Measurements from ENCODE around the gene CDC20. TPM values are rescaled to one million over a fixed set of nuclear protein-coding genes. Genes with fewer than 3 reads are reported as not detected.

Gene CDC20
- total and polyA plus RNA-seq, 2 of the 8 experiments (the other 6 are each of a cell fraction or from before 2014, with no cell fraction given): 214 to 221 TPM

DNA sequence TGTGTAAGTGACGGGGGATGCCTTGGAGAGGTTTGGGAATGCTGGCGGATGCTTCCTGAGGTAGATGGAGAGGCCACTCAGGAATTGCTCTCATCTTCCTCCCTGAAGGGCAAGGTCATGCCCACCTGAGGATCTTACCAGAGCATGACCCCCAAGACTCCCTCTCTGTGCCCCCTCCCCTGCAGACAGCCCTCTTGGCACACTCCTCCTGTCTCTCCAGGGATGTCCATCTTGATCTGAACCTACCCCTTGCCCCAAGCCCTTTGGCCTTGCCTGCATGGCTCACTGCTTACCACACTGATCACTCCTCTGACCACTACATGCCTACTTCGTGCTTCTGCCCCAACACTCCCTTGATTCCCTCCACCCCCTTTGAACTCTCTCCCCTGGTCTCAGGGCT, 39.0 kb upstream of the CDC20 start:
- Histone ChIP-seq H2BK15ac (ENCODE audit: low read length) (no peak overlapping the region), H2BK5ac (ENCODE audit: low read depth, low read length) (no peak overlapping the region), H2BK120ac (replicated peaks; ENCODE audit: low read depth, low read length) (no peak overlapping the region), H3K14ac (ENCODE audit: insufficient read length) (no peak overlapping the region), H3K27ac (ENCODE audit: low read depth, low read length) (no peak overlapping the region), H2AFZ (ENCODE audit: low read length) (no peak overlapping the region), H3K4me3 (ENCODE audit: extremely low read depth in 1 of 4, insufficient read depth in 2 of 4, low read depth in 3 of 4, low read length in 4 of 4) (no peak overlapping the region), H4K8ac (ENCODE audit: extremely low read depth, insufficient read depth, low read length) (no peak overlapping the region), H3K79me1 (ENCODE audit: low read depth, low read length) (no peaks in the 10 kb centered on the region), H4K20me1 (replicated peaks in 1 of 2; ENCODE audit: control insufficient read depth in 1 of 2, insufficient read depth in 2 of 2, low read length in 2 of 2) (no peaks in the 10 kb centered on the region), H3K36me3 (ENCODE audit: control insufficient read depth in 2 of 4, insufficient read depth in 4 of 4, low read length in 3 of 4) (no peaks in the 10 kb centered on the region), H2AK5ac (ENCODE audit: low read depth, low read length) (no peak overlapping the region), H3K9ac (replicated peaks in 1 of 4; ENCODE audit: extremely low read depth in 1 of 4, low read depth in 3 of 4, low read length in 3 of 4) (no peak overlapping the region), H3K27me3 (replicated peaks in 1 of 4; ENCODE audit: control insufficient read depth in 3 of 4, extremely low read depth in 1 of 4, insufficient read depth in 3 of 4, low read length in 3 of 4) (no peaks in the 10 kb centered on the region; a peak in 1 of 7 replicates), H3K4me1 (replicated peaks in 1 of 4; ENCODE audit: control insufficient read depth in 3 of 4, insufficient read depth in 4 of 4, low read length in 3 of 4) (peaks cover 0 to 5% (median 2%) of the 10 kb centered on the region in 4 experiments; a peak in 3 of 7 replicates), H3K9me3 (ENCODE audit: insufficient read depth in 2 of 2, low read depth in 1 of 2, low read length in 1 of 2) (no peaks in the 10 kb centered on the region), H3K4me2 (ENCODE audit: insufficient read depth in 1 of 2, low read depth in 2 of 2, low read length in 2 of 2) (no peak overlapping the region), H3K79me2 (ENCODE audit: control insufficient read depth in 1 of 2, insufficient read depth in 2 of 2, low read length in 2 of 2) (no peaks in the 10 kb centered on the region), H2BK20ac (ENCODE audit: low read length) (no peak overlapping the region), H3K23me2 (ENCODE audit: low read depth, low read length) (no peaks in the 10 kb centered on the region), H4K5ac (ENCODE audit: insufficient read length, low read depth, low read length) (no peak overlapping the region), H4K91ac (replicated peaks; ENCODE audit: insufficient read length, low read length) (no peak overlapping the region), H3K18ac (ENCODE audit: extremely low read depth, low read length) (no peak overlapping the region), H2BK12ac (ENCODE audit: low read depth, low read length) (no peak overlapping the region), H3K56ac (replicated peaks; ENCODE audit: insufficient read length, low read depth, low read length) (no peak overlapping the region), H3K23ac (ENCODE audit: insufficient read length) (no peak overlapping the region), H3K4ac (replicated peaks; ENCODE audit: insufficient read length, low read depth, low read length) (no peak overlapping the region)
- DNase-seq (ENCODE audit: low read depth in 1 of 2, low spot score in 2 of 2): no peak
- no peak for FAIRE-seq
- ChIA-PET CTCF (ENCODE audit: partially characterized antibody) (interaction anchor here (2.0 kb wide), 1 partner anchor 10 kb away, joined by 8 read pairs; no protein-coding TSS in a partner anchor), POLR2A (ENCODE audit: partially characterized antibody) (no interaction called here)
- whole genome bisulfite sequencing, 2 experiments (ENCODE audit: extremely low coverage in 1 of 2, insufficient coverage in 1 of 2, insufficient read length in 1 of 2, insufficient replicate concordance in 2 of 2, low coverage in 1 of 2, low lambda C conversion rate in 2 of 2, missing lambda C conversion rate in 1 of 2): 89% methylated on average over 2 of the region's 3 CpGs; no CpG with 5 or more reads in 1 of the 2 experiments
- TF ChIP-seq PHF8 (conservative IDR thresholded peaks at IDR 0.05; ENCODE audit: low read depth, low read length): no peak
- TF ChIP-seq RXRA (IDR thresholded peaks at IDR 0.05; ENCODE audit: insufficient read depth, low read depth, low read length): no peak
- no peak for TF ChIP-seq TCF12 (IDR thresholded peaks at IDR 0.05; ENCODE audit: low read depth, low read length)
- TF ChIP-seq ASH2L (IDR thresholded peaks at IDR 0.05; ENCODE audit: low read length): no peak
- TF ChIP-seq CTBP2 (IDR thresholded peaks at IDR 0.05; ENCODE audit: borderline replicate concordance, insufficient read depth, insufficient read length, low read length): no peak
- TF ChIP-seq MAFK (IDR thresholded peaks at IDR 0.05; ENCODE audit: low read depth, low read length): no peak
- TF ChIP-seq ATF3 (IDR thresholded peaks at IDR 0.05; ENCODE audit: insufficient read depth, low read depth, low read length): no peak
- TF ChIP-seq KDM4A (IDR thresholded peaks at IDR 0.05; ENCODE audit: low read depth, low read length, severe bottlenecking): no peak
- no peak for TF ChIP-seq USF2 (IDR thresholded peaks at IDR 0.05; ENCODE audit: low read length)
- TF ChIP-seq RBBP5 (IDR thresholded peaks at IDR 0.05; ENCODE audit: borderline replicate concordance, low read depth, low read length): no peak
- TF ChIP-seq JUND (IDR thresholded peaks at IDR 0.05; ENCODE audit: low read length): no peak
- TF ChIP-seq SP4 (IDR thresholded peaks at IDR 0.05; ENCODE audit: low read length): no peak
- TF ChIP-seq KDM5A (IDR thresholded peaks at IDR 0.05; ENCODE audit: low read length): no peak

All from H1 (cell line).